HepG2 (cell line): Measurements from ENCODE around the gene STX5. TPM values are rescaled to one million over a fixed set of nuclear protein-coding genes. Genes with fewer than 3 reads are reported as not detected.

Experiments used
- ATAC-seq: fragments of 200-7000 bp; cut with Tn5 transposase; 3 replicates; pipeline ENCODE4 v1.9.1; 2020; ENCODE audit warnings: mild to moderate bottlenecking, moderate library complexity
- BruUV-seq: library from RNA; stranded (reverse); fragments of 400-500 nt; replicated peaks from 2 replicates; lab custom pipeline; 2021; lab: Mats Ljungman, UMichigan
- CTCF ChIA-PET: fragments of 300-600 bp; formaldehyde crosslinking; extraction: SDS; loops from one replicate; lab custom pipeline; 2021; ENCODE audit warnings: low total read pairs, inconsistent platforms, low intra/inter-chr PET ratio; lab: Yijun Ruan, JAX
- POLR2A ChIA-PET: fragments of 350-600 bp; sonication (Branson Sonifier 250); formaldehyde crosslinking; loops from one replicate; lab custom pipeline; 2020; ENCODE audit warnings: antibody characterized with exemption, inconsistent platforms; lab: Yijun Ruan, JAX
- DNase-seq: peaks from one replicate; pipeline ENCODE4 v3.0.0-alpha.2; 2015; ENCODE audit warnings: low spot score
- FAIRE-seq: peaks from 3 replicates; lab custom pipeline; 2011; peaks lifted over from hg19 to GRCh38; lab: Jason Lieb, UNC
- H2AFZ ChIP-seq: one replicate; pipeline ENCODE4 v1.6.1; 2011; ENCODE audit warnings: low read length, inconsistent platforms
- H3K27ac ChIP-seq: fragments of 300-600 bp; 3 replicates; pipeline ENCODE4 v1.8.0; 2011; ENCODE audit warnings: mixed run types, mild to moderate bottlenecking, mixed read lengths, low read length, inconsistent platforms; ENCODE audit not compliant: insufficient read depth; ENCODE audit errors: extremely low read length
- H3K27me3 ChIP-seq, 2 experiments: fragments of 200-600 bp in 1 of 2; 2 replicates in 1 of 2; 3 replicates in 1 of 2; pipeline versions ENCODE4 v1.6.0 to v1.8.0; 2011; ENCODE audit warnings: low read length in 2 of 2, mild to moderate bottlenecking in 2 of 2, moderate library complexity in 2 of 2, inconsistent platforms in 1 of 2; ENCODE audit not compliant: insufficient read depth in 2 of 2, control insufficient read depth in 1 of 2
- H3K36me3 ChIP-seq, 2 experiments: fragments of 200-600 bp in 1 of 2; replicated peaks in 1 of 2; 2 replicates in 1 of 2; 3 replicates in 1 of 2; pipeline versions ENCODE4 v1.5.1 to v1.8.0; 2011; ENCODE audit warnings: low read length in 2 of 2, inconsistent platforms in 1 of 2; ENCODE audit not compliant: insufficient read depth in 2 of 2, control insufficient read depth in 1 of 2
- H3K4me1 ChIP-seq: 2 replicates; pipeline ENCODE4 v1.5.1; 2012; ENCODE audit warnings: low read length, inconsistent platforms; ENCODE audit not compliant: insufficient read depth
- H3K4me2 ChIP-seq: 2 replicates; pipeline ENCODE4 v1.6.0; 2011; ENCODE audit warnings: low read depth, low read length, inconsistent platforms
- H3K4me3 ChIP-seq, 3 experiments: fragments of 200-600 bp in 1 of 3; sonication (generic), shearing (Covaris generic) in 1 of 3; replicated peaks in 1 of 3; 2 replicates each; pipeline ENCODE4 v1.5.1; 2011 to 2016; ENCODE audit warnings: low read length in 3 of 3, inconsistent platforms in 2 of 3, low read depth in 2 of 3, mild to moderate bottlenecking in 2 of 3, control low read depth in 1 of 3, mixed read lengths in 1 of 3; ENCODE audit not compliant: insufficient read depth in 1 of 3
- H3K79me2 ChIP-seq: one replicate; pipeline ENCODE4 v1.6.1; 2011; ENCODE audit warnings: low read length, inconsistent platforms; ENCODE audit not compliant: insufficient read depth
- H3K9ac ChIP-seq: 2 replicates; pipeline ENCODE4 v1.6.0; 2011; ENCODE audit warnings: mild to moderate bottlenecking, low read depth, low read length, inconsistent platforms; ENCODE audit not compliant: insufficient read depth
- H3K9me3 ChIP-seq: 2 replicates; pipeline ENCODE4 v1.5.1; 2012; ENCODE audit warnings: mild to moderate bottlenecking, low read length
- H4K20me1 ChIP-seq: 2 replicates; pipeline ENCODE4 v1.6.0; 2011; ENCODE audit warnings: inconsistent platforms, mild to moderate bottlenecking, low read length, moderate library complexity; ENCODE audit not compliant: insufficient read depth
- BCL3 ChIP-seq: sonication (generic); formaldehyde crosslinking; IDR thresholded peaks from 2 replicates; pipeline ENCODE4 v1.5.1; 2020; ENCODE audit warnings: mild to moderate bottlenecking, missing genetic modification reagents, moderate library complexity
- JDP2 ChIP-seq: sonication (generic); formaldehyde crosslinking; IDR thresholded peaks from 2 replicates; pipeline ENCODE4 v1.8.1; 2022; ENCODE audit warnings: missing genetic modification reagents, borderline replicate concordance
- MYPOP ChIP-seq: sonication (generic); formaldehyde crosslinking; IDR thresholded peaks from 2 replicates; pipeline ENCODE4 v1.8.1; 2023; ENCODE audit warnings: mild to moderate bottlenecking, moderate library complexity, missing genetic modification reagents
- NFE2L2 ChIP-seq: fragments of 150-350 bp; IDR thresholded peaks from 2 replicates; pipeline ENCODE4 v1.6.1; 2014; ENCODE audit warnings: low read length
- PAF1 ChIP-seq: IDR thresholded peaks from 2 replicates; pipeline ENCODE4 v1.6.1; 2016; ENCODE audit warnings: missing genetic modification reagents, missing compliant biosample characterization
- RAD21 ChIP-seq: fragments of 450-650 bp; formaldehyde crosslinking; IDR thresholded peaks from 2 replicates; pipeline ENCODE4 v1.5.0; 2020; ENCODE audit warnings: mild to moderate bottlenecking
- SALL1 ChIP-seq: sonication (generic); formaldehyde crosslinking; IDR thresholded peaks from 2 replicates; pipeline ENCODE4 v1.8.0; 2022; ENCODE audit warnings: mild to moderate bottlenecking, missing genetic modification reagents
- SMAD3 ChIP-seq: sonication (generic); formaldehyde crosslinking; IDR thresholded peaks from 2 replicates; pipeline ENCODE4 v1.4.0; 2020; ENCODE audit warnings: missing genetic modification reagents
- SYNCRIP ChIP-seq: fragments of 200-400 bp; formaldehyde crosslinking; IDR thresholded peaks from 2 replicates; pipeline ENCODE4 v1.6.1; 2018; ENCODE audit warnings: mild to moderate bottlenecking, low read depth, low read length; ENCODE audit not compliant: insufficient read depth
- TEAD3 ChIP-seq: optimal IDR thresholded peaks from 2 replicates; pipeline ENCODE3; 2016; ENCODE audit warnings: borderline replicate concordance
- THAP9 ChIP-seq: sonication (generic); formaldehyde crosslinking; IDR thresholded peaks from 2 replicates; pipeline ENCODE4; 2020; ENCODE audit warnings: missing genetic modification reagents, mild to moderate bottlenecking, borderline replicate concordance
- THYN1 ChIP-seq: sonication (generic); formaldehyde crosslinking; IDR thresholded peaks from 2 replicates; pipeline ENCODE4 v1.8.1; 2023; ENCODE audit warnings: low read depth, mild to moderate bottlenecking, moderate library complexity, missing genetic modification reagents, borderline replicate concordance
- ZMYM3 ChIP-seq: sonication (generic); formaldehyde crosslinking; IDR thresholded peaks from 2 replicates; pipeline ENCODE4 v1.5.1; 2020; ENCODE audit warnings: mild to moderate bottlenecking, missing genetic modification reagents
- ZNF331 ChIP-seq: sonication (generic); formaldehyde crosslinking; IDR thresholded peaks from 2 replicates; pipeline ENCODE4 v1.4.0; 2020; ENCODE audit warnings: missing genetic modification reagents
- ZNF615 ChIP-seq: sonication (generic); formaldehyde crosslinking; IDR thresholded peaks from 2 replicates; pipeline ENCODE4 v1.5.0; 2020; ENCODE audit warnings: mild to moderate bottlenecking, missing genetic modification reagents, borderline replicate concordance
- ZSCAN12 ChIP-seq: sonication (generic); formaldehyde crosslinking; IDR thresholded peaks from 2 replicates; pipeline ENCODE4 v1.9.0; 2021; ENCODE audit warnings: mild to moderate bottlenecking, missing genetic modification reagents
- WGBS: methylation state at CpG from one replicate; pipeline ENCODE4 v1.1.6; 2017; ENCODE audit warnings: low lambda C conversion rate; 5-methylcytosine and 5-hydroxymethylcytosine counted together
- in situ Hi-C: cut with HindIII; loops from 2 replicates; pipeline ENCODE4 v1.10.0; 2017; ENCODE audit warnings: low pct_unique_long_range_greater_than_20kb; ENCODE audit not compliant: extremely low pct_ligation_motif_present
- intact Hi-C: fragments of 100-400 bp; cut with micrococcal nuclease; formaldehyde crosslinking; loops from one replicate; pipeline ENCODE4 v1.10.0; 2022; ENCODE audit not compliant: unreplicated experiment
- polyA plus RNA-seq, 8 experiments: library from polyadenylated mRNA; depleted of rRNA in 3 of 8; stranded (reverse) in 7 of 8; unstranded in 1 of 8; fragments of >200 nt; fragmentation: Illumina TruSeq in 4 of 8; extraction: Trizol in 4 of 8; gene quantifications; 2 replicates each; pipeline versions ENCODE4 v1.2.1 to v1.2.3, GENCODE V29; 2011 to 2016; ENCODE audit warnings: low read depth in 4 of 8, missing spikeins in 1 of 8, mixed read lengths in 1 of 8; ENCODE audit not compliant: insufficient read depth in 1 of 8
- total RNA-seq, 5 experiments: library from RNA; depleted of rRNA; stranded (reverse); fragments of >200 nt; fragmentation: Illumina TruSeq; extraction: Trizol; gene quantifications; 2 replicates each; pipeline ENCODE4 v1.2.3, GENCODE V29; 2016; ENCODE audit warnings: low read depth in 1 of 5
- TF ChIP-seq, protein P1 (sequence below): sonication (generic); formaldehyde crosslinking; IDR thresholded peaks from 2 replicates; pipeline ENCODE4 v1.8.1; 2022; ENCODE audit warnings: low read depth, mild to moderate bottlenecking, missing genetic modification reagents

The STX5 gene
- total and polyA plus RNA-seq, 2 of the 13 experiments (the other 11 are each of a cell fraction or from before 2014, with no cell fraction given) = 26.9 to 30.0 TPM

DNA sequence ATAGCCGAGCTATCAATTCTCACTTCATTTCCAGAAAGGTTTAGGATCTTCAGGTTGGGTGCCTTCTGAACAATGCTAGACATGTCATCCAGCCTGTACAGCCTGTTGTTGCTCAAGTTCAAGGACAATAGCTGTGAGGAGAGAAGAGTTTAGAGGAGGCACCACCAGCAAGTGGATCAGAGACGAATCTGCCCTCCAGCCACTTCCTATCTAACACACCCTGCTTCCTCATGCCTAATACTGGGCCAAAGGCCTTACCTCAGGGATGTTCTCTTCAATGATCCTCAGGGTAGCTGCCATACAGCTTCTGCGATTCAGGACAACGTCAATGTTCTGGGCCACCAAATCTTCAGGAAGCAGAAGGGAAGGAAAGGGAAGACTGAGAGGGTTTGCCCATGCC is 30.8 kb downstream of the STX5 start:
- Histone ChIP-seq H3K27me3 (no peaks in the 10 kb centered on the region; a peak in 1 of 5 replicates), H2AFZ (no peak overlapping the region), H3K79me2 (peaks cover 18% of the 10 kb centered on the region), H3K4me3 (no peak overlapping the region), H3K9me3 (no peaks in the 10 kb centered on the region), H3K4me1 (peaks cover 17% of the 10 kb centered on the region), H3K27ac (no peak overlapping the region), H3K9ac (no peak overlapping the region), H4K20me1 (no peaks in the 10 kb centered on the region; the same call in 1 of the 2 replicates), H3K4me2 (no peak overlapping the region), H3K36me3 (peaks cover 24 to 57% of the 10 kb centered on the region in 2 experiments)
- ATAC-seq (no peak), FAIRE-seq (no peak), DNase-seq (no peak)
- WGBS = 97% methylated on average over 4 of the region's 4 CpGs
- ChIA-PET POLR2A (interaction anchor here (0.9 to 1.6 kb wide), 2 partner anchors 31 to 40 kb away, joined by 4 read pairs; no protein-coding TSS in a partner anchor), CTCF (no interaction called here)
- intact Hi-C loops = no loop called here
- BruUV-seq = no TSS peak
- in situ Hi-C loops = no loop called here
- no peak for TF ChIP-seq MYPOP (CRISPR knock-in tag)
- TF ChIP-seq, protein P1, sequence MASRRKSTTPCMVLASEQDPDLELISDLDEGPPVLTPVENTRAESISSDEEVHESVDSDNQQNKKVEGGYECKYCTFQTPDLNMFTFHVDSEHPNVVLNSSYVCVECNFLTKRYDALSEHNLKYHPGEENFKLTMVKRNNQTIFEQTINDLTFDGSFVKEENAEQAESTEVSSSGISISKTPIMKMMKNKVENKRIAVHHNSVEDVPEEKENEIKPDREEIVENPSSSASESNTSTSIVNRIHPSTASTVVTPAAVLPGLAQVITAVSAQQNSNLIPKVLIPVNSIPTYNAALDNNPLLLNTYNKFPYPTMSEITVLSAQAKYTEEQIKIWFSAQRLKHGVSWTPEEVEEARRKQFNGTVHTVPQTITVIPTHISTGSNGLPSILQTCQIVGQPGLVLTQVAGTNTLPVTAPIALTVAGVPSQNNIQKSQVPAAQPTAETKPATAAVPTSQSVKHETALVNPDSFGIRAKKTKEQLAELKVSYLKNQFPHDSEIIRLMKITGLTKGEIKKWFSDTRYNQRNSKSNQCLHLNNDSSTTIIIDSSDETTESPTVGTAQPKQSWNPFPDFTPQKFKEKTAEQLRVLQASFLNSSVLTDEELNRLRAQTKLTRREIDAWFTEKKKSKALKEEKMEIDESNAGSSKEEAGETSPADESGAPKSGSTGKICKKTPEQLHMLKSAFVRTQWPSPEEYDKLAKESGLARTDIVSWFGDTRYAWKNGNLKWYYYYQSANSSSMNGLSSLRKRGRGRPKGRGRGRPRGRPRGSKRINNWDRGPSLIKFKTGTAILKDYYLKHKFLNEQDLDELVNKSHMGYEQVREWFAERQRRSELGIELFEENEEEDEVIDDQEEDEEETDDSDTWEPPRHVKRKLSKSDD (CRISPR knock-in tag) = no peak
- TF ChIP-seq RAD21 (CRISPR knock-in tag) = no peak
- no peak for TF ChIP-seq ZNF615
- no peak for TF ChIP-seq SYNCRIP
- no peak for TF ChIP-seq SMAD3 (CRISPR knock-in tag)
- TF ChIP-seq PAF1 (CRISPR knock-in tag) = no peak
- no peak for TF ChIP-seq THAP9 (CRISPR knock-in tag)
- TF ChIP-seq BCL3 (CRISPR knock-in tag) = no peak
- no peak for TF ChIP-seq TEAD3 (CRISPR knock-in tag)
- no peak for TF ChIP-seq ZSCAN12 (CRISPR knock-in tag)
- no peak for TF ChIP-seq JDP2
- TF ChIP-seq NFE2L2 = no peak
- TF ChIP-seq ZNF331 (CRISPR knock-in tag) = no peak
- no peak for TF ChIP-seq ZMYM3 (CRISPR knock-in tag)
- no peak for TF ChIP-seq SALL1 (CRISPR knock-in tag)
- no peak for TF ChIP-seq THYN1
